ENCODE results near the gene IGF2BP3. TPM values are rescaled to one million over a fixed set of nuclear protein-coding genes. Genes with fewer than 3 reads are reported as not detected.

The IGF2BP3 gene
- total RNA-seq, 2 experiments from 2014 or later: 0.50 to 1.2 TPM

DNA sequence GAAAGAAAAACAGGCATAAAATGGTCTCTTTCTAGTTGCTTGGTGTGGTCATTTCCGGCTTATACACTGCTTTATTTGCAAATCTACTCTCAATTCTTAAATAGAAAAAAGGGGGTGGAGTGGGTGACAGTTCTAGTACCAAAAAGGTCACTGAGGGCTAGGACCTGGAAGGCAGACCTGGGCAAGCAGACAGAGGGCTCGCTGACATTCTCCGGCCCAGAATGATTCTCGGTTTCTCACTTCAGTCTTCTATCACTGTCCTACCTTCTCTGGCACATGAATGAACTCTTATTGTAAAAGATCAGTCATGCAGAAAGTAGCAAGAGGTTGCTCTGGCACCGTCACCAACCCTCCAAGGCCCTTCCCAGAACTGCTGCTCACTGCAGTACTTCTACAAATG is 117.1 kb downstream of the IGF2BP3 start:
- Mint-ChIP-seq H3K9me3 (no peaks in the 10 kb centered on the region), H3K4me1 (peaks cover 19% of the 10 kb centered on the region), H3K27me3 (peaks cover 44% of the 10 kb centered on the region), H3K36me3 (ENCODE audit: low read depth) (no peaks in the 10 kb centered on the region), H3K4me3 (no peak overlapping the region), H3K27ac (no peak overlapping the region)
- no peak for DNase-seq
- ChIA-PET POLR2A (no interaction called here), CTCF (no interaction called here)

DNA sequence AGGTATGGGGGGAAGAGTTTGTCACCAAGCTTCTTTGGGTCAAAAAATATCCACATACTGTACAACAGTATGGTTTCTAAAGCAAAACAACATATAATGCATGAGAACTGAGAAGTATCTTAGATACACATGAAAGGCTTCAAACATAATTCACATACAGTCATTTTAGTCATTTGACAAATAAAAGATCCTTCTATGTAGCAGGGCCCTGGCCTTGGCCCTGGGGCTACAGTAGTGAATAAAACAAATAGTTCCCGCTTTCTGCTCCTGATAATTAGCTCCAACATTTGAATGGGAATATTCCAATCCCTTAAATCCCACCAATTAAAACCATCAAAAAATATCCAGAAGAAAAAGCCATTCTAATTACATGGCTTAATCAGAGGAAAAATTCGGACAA is 119.8 kb downstream of the IGF2BP3 start:
- Mint-ChIP-seq H3K27ac (no peak overlapping the region), H3K4me1 (peaks cover 23% of the 10 kb centered on the region), H3K27me3 (peaks cover 38% of the 10 kb centered on the region), H3K4me3 (no peak overlapping the region), H3K9me3 (no peaks in the 10 kb centered on the region), H3K36me3 (ENCODE audit: low read depth) (no peaks in the 10 kb centered on the region)
- CTCF ChIA-PET: interaction anchor here (0.5 to 1.6 kb wide), 6 partner anchors 9 to 155 kb away, joined by 3 to 4 read pairs (median 3); no protein-coding TSS in a partner anchor
- POLR2A ChIA-PET: no interaction called here
- DNase-seq: no peak

DNA sequence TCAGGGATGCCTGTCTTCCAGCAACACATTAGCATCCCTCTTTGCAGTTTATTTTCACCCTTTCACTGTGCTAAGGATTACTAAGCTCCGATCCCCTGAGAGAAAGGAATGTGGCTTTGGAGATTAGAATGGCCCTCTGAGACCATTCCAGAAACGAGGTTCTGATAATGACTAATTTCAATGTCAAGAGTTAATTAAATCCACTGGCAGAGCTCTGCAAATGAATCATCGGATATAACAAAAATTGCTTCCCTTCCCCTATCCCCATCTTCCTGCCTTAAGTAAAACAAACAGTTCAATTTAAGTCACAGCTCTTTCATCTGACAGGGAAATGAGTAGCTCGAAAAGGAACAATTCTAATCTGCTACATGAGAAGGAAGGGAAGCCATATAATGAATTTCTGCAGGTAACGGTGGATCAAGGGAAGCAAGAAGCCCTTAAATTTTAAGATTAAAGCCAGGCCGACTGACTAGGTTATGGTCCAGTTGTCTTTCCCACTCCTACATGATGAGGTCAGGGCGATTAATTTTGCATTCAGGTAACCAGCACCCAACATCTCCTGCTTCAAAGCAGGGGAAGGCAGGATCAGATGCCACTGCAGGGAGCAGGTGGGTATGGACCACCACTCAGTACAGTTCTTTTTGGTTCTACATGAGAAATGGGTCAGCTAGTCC is 120.7 kb downstream of the IGF2BP3 start:
- Mint-ChIP-seq H3K4me1 (peaks cover 29% of the 10 kb centered on the region), H3K27me3 (peaks cover 34% of the 10 kb centered on the region)
- CTCF ChIA-PET: interaction anchor here (0.9 to 1.6 kb wide), 3 partner anchors 12 to 75 kb away, joined by 3 read pairs; no protein-coding TSS in a partner anchor

DNA sequence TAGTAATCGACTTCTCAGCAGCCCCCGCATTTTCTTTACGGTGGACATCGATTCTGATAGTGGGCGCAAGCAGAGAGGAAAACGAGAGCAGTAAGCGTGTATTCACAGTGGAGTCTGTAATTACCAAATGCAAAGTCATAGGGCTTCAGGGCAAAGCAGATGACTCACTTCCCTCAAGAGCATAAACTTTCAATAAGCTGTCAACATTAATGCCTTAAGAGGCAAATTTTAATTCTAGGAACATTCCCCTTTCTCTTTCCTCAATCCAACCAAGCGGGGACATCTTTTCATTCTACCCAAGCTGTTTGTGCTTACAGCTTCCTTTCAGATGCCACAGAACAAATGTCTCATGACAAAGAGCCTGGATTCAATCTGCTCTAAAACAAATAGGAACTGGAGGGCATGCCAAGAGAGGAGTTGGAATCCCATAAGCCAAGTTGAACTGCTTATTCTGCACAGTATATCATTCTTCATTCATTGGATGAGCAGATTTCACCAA is 122.6 kb downstream of the IGF2BP3 start:
- Mint-ChIP-seq H3K36me3 (ENCODE audit: low read depth) (no peaks in the 10 kb centered on the region), H3K27ac (peak overlapping the region; percentile 79), H3K4me3 (peak overlapping the region; percentile 43), H3K9me3 (no peaks in the 10 kb centered on the region), H3K4me1 (peaks cover 29% of the 10 kb centered on the region), H3K27me3 (peaks cover 25% of the 10 kb centered on the region)
- ChIA-PET POLR2A (no interaction called here), CTCF (interaction anchor here (0.8 to 2.0 kb wide), 3 partner anchors 10 to 34 kb away, joined by 4 to 7 read pairs (median 4); no protein-coding TSS in a partner anchor)
- no peak for DNase-seq

More for the DNA sequence above, 120.7 kb downstream of the IGF2BP3 start:
- POLR2A ChIA-PET: no interaction called here
- Mint-ChIP-seq H3K9me3 (no peaks in the 10 kb centered on the region), H3K27ac (no peak overlapping the region), H3K4me3 (no peak overlapping the region), H3K36me3 (ENCODE audit: low read depth) (no peaks in the 10 kb centered on the region)
- DNase-seq: no peak

DNA sequence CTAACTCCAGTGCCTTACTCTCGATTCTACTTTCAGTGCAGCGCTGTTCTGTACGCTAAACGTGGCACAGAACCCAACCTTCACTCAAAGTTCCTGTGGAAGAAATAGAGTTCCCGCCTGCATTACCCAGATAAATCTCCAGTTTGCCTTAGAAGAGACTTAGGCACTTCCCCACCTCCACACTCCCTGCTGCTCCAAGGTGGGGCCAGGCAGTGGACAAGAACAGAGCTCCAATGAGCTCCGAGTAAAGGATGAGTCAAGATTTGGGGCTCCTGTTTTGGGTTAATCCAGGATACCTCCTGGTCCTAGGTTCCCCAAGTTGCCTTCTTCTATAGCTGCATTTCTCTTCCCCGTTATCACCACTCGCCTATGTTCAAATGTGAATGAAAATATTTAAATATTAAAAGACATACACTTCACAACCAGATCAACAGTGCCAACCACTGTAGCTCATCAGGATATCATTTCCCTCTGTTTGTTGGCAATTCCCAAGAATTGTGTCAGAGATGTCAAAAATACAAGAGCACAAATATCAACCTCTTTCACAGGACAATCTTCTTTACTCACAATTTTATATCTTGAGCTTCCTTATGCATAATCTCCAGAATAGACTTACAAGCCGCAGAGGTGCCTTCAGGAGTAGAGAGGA is 123.1 kb downstream of the IGF2BP3 start:
- ChIA-PET CTCF (interaction anchor here (0.8 to 2.0 kb wide), 3 partner anchors 10 to 34 kb away, joined by 4 to 7 read pairs (median 4); no protein-coding TSS in a partner anchor), POLR2A (no interaction called here)
- H3K4me1 Mint-ChIP-seq: peaks cover 29% of the 10 kb centered on the region
- H3K4me3 Mint-ChIP-seq: peak overlapping the region; percentile 43
- no peaks in the 10 kb centered on the region for H3K36me3 Mint-ChIP-seq (ENCODE audit: low read depth)
- H3K27me3 Mint-ChIP-seq: peaks cover 27% of the 10 kb centered on the region
- DNase-seq: no peak
- no peaks in the 10 kb centered on the region for H3K9me3 Mint-ChIP-seq
- H3K27ac Mint-ChIP-seq: peak overlapping the region; percentile 79

DNA sequence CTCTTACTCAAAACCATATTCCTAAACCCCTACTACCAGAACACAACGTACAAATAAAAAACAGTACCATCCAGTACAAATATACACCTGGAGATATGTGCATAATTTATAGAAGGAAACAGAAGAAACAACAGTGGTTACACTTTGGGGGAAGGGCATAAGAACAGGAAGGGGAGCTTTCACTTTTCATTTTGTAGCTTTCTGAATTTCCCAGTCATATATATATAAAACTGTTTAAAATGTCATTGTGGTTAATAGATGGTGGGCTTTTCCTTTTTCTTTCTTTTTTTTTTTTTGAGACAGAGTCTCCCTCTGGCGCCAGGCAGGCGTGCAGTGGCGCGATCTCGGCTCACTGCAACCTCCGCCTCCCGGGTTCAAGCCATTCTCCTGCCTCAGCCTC is 124.0 kb downstream of the IGF2BP3 start:
- H3K36me3 Mint-ChIP-seq (ENCODE audit: low read depth): no peaks in the 10 kb centered on the region
- H3K27me3 Mint-ChIP-seq: peaks cover 21% of the 10 kb centered on the region
- peak; percentile 24 for DNase-seq
- POLR2A ChIA-PET: interaction anchor here (0.6 kb wide), 1 partner anchor 86 kb away, joined by 3 read pairs; no protein-coding TSS in a partner anchor
- H3K27ac Mint-ChIP-seq: peak overlapping the region; percentile 92
- CTCF ChIA-PET: interaction anchor here (0.7 to 1.3 kb wide), 2 partner anchors 9 to 10 kb away, joined by 3 to 4 read pairs; no protein-coding TSS in a partner anchor
- peak overlapping the region; percentile 71 for H3K4me3 Mint-ChIP-seq
- no peaks in the 10 kb centered on the region for H3K9me3 Mint-ChIP-seq
- peaks cover 29% of the 10 kb centered on the region for H3K4me1 Mint-ChIP-seq

DNA sequence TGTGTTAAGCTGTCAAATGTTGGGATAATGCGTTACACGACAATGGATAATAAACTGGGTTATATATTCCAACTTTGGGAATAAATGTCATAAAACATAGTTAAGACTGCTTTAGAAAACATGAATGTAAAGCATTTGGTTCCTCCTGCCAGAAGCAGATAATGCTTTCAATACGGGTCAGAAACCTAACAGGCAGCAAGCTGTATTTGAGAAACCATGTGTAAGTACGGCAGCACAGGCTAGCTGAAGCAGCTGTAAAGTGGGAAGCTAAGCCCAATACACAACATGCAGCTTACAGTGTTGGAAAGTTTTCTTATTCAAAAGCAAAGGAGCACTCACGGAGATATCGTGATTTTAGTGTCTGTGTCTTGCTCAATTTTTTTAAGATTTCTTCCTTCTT is 124.7 kb downstream of the IGF2BP3 start:
- Mint-ChIP-seq H3K4me3 (peak overlapping the region; percentile 71), H3K27me3 (peaks cover 16% of the 10 kb centered on the region), H3K9me3 (no peaks in the 10 kb centered on the region), H3K4me1 (peaks cover 29% of the 10 kb centered on the region), H3K27ac (peak overlapping the region; percentile 92), H3K36me3 (ENCODE audit: low read depth) (no peaks in the 10 kb centered on the region)
- DNase-seq: no peak
- ChIA-PET POLR2A (no interaction called here), CTCF (interaction anchor here (0.5 to 1.3 kb wide), 4 partner anchors 10 to 231 kb away, joined by 3 to 5 read pairs (median 4); no protein-coding TSS in a partner anchor)

DNA sequence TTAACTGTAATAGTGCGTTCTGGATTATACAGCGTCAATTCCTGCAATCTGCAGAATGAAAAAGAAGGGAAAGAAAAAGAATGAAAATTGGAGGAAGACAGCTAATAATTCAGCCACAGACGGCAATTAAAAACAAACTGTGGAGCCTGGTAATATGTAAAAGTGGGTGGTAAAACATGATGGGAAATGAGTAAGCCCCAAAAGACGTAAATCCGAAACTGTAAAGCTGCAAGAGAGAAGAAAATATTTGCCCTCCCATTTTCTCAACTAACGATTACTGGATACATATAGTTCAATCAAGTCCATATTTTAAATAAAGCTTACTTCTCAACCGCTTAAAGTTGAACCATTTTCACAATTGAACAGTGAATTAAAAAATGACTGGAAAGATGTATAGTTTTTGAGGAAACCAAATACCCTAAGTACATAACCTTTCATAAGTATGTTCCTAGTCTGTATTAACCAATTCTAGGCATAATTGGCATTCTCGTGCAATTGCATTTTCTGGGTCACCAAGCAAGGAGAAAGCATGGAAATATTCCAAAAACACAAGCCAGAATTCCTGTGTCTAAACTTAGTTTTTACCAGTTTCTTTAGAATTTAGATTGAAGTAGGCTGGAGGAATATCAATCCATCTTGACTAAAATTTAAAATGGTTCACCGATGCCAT is 126.3 kb downstream of the IGF2BP3 start:
- Mint-ChIP-seq H3K27ac (no peak overlapping the region), H3K4me1 (peaks cover 29% of the 10 kb centered on the region), H3K4me3 (no peak overlapping the region), H3K36me3 (ENCODE audit: low read depth) (no peaks in the 10 kb centered on the region), H3K27me3 (peaks cover 14% of the 10 kb centered on the region), H3K9me3 (no peaks in the 10 kb centered on the region)
- CTCF ChIA-PET: no interaction called here
- POLR2A ChIA-PET: interaction anchor here (0.6 kb wide), 1 partner anchor 458 kb away, joined by 5 read pairs; no protein-coding TSS in a partner anchor
- no peak for DNase-seq

DNA sequence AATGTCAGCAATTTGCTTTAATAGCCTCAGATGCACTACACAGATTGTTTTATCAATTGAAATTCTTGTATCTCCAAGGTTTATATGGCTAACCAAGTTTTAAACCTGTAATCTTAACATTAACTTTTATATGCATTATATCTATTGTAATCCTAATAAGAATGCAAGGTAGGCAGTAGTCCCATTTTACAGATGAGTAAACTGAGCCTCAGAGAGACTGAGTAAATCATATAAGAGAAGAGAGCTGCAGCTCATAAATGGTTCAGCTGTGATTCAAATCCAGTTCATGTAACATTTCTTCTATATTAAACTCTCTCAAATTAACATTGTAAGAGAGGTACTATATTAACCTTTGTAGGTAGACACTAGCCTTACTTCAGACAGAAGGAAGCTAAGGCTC is 127.2 kb downstream of the IGF2BP3 start:
- no peaks in the 10 kb centered on the region for H3K9me3 Mint-ChIP-seq
- no peak overlapping the region for H3K27ac Mint-ChIP-seq
- no peak overlapping the region for H3K4me3 Mint-ChIP-seq
- DNase-seq: no peak
- peaks cover 29% of the 10 kb centered on the region for H3K4me1 Mint-ChIP-seq
- ChIA-PET POLR2A (interaction anchor here (0.6 kb wide), 1 partner anchor 458 kb away, joined by 5 read pairs; no protein-coding TSS in a partner anchor), CTCF (interaction anchor here (0.6 kb wide), 1 partner anchor 15 kb away, joined by 3 read pairs; no protein-coding TSS in a partner anchor)
- no peaks in the 10 kb centered on the region for H3K36me3 Mint-ChIP-seq (ENCODE audit: low read depth)
- peaks cover 16% of the 10 kb centered on the region for H3K27me3 Mint-ChIP-seq

DNA sequence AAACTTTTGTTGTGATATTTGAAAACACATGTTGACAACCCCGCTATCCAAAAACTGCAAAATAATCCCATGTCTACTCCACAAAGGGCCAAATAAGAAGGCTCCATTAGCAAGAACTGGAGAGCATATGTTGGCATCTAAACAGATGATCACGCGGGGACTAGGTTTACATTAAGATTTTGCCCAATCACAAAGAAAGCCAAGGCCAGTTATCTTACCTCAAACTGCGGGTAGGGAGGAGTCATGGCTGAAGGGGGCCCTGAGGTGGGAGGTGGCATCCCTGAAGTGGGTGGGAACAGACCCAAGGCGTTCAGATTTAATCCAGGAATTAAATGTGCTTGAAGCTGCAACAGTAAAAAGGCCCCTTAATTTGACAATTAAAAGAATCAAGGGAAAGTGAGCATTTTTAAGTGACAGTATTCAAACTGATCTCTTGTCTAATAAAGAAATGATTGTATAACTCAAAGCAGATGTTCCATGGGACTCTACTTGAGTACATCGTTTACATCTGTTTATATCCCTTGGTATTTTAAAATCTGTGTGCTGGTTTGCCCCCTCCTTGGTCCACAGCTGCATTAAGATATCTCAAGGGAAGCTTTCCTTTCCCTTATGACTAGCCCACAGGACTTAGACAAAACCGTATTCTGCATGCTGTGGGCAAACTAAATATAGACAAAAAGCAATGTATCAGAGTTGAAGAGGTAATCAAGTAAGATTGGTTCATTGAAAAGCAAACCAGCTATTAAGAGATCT is 128.3 kb downstream of the IGF2BP3 start:
- Mint-ChIP-seq H3K36me3 (ENCODE audit: low read depth) (no peaks in the 10 kb centered on the region), H3K4me3 (no peak overlapping the region), H3K27ac (no peak overlapping the region), H3K27me3 (peaks cover 22% of the 10 kb centered on the region), H3K4me1 (peaks cover 20% of the 10 kb centered on the region), H3K9me3 (no peaks in the 10 kb centered on the region)
- no peak for DNase-seq
- CTCF ChIA-PET: no interaction called here
- POLR2A ChIA-PET: no interaction called here

DNA sequence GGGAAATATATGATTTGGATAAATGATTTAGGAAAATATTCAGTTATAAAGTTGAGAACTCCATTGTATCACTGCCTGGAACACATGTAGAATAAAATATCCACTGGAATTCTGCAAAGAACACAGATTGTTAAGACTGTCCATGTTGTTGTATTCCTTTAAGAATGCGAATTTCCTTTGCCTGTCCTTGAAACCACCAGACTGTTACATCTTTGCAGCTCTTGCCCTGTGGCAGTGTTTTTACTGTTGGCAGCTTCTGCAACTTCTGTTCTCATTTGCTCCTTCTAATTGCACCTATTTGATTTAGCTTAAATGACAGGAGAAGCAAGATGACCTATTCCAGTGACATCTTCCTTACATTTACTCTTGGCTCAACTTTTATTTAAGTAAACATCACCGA is 131.4 kb downstream of the IGF2BP3 start:
- Mint-ChIP-seq H3K9me3 (no peaks in the 10 kb centered on the region), H3K4me1 (no peaks in the 10 kb centered on the region), H3K4me3 (no peak overlapping the region), H3K36me3 (ENCODE audit: low read depth) (no peaks in the 10 kb centered on the region), H3K27me3 (peaks cover 21% of the 10 kb centered on the region), H3K27ac (no peak overlapping the region)
- DNase-seq: no peak
- ChIA-PET CTCF (no interaction called here), POLR2A (no interaction called here)

DNA sequence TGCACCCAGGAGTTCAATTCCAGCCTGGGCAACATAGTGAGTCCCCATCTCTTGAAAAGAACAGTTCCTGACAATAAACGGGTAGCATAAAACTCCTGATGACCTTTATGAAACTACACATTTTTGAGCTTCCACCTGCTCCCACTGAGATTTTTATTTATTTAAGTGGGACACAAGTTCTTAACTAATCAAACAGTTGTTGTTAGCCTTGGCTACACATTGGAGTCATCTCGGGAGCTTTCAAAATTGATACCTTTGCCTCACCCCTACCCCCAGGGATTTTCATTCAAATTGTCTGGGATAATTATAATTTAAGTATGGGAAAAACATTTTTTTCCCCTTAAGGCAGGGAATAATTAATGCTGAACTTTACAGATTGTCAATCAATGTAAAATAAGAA is 131.9 kb downstream of the IGF2BP3 start:
- H3K27ac Mint-ChIP-seq: no peak overlapping the region
- no peaks in the 10 kb centered on the region for H3K9me3 Mint-ChIP-seq
- H3K4me1 Mint-ChIP-seq: no peaks in the 10 kb centered on the region
- H3K27me3 Mint-ChIP-seq: peaks cover 20% of the 10 kb centered on the region
- ChIA-PET POLR2A (no interaction called here), CTCF (interaction anchor here (1.5 kb wide), 1 partner anchor 22 kb away, joined by 3 read pairs; no protein-coding TSS in a partner anchor)
- DNase-seq: no peak
- no peaks in the 10 kb centered on the region for H3K36me3 Mint-ChIP-seq (ENCODE audit: low read depth)
- H3K4me3 Mint-ChIP-seq: no peak overlapping the region

Measured in activated CD4-positive, alpha-beta T cell treated with anti-CD3 and anti-CD28 coated beads, Interleukin-2, amount 10 ng/mL, durations not matched to agents 7 days and 5 days (primary cell).